ENCODE results near the gene SYNDIG1.

The SYNDIG1 gene

GRCh38 chr20:24698706-24699206 is 229.3 kb downstream of the SYNDIG1 start:
- Mint-ChIP-seq H3K36me3 (no peaks in the 10 kb centered on the region), H3K27ac (no peak overlapping the region), H3K9me3 (ENCODE audit: low read depth) (no peaks in the 10 kb centered on the region), H3K4me1 (ENCODE audit: low read depth) (no peaks in the 10 kb centered on the region), H3K27me3 (no peaks in the 10 kb centered on the region), H3K4me3 (no peak overlapping the region)

- H3K36me3 Mint-ChIP-seq = no peaks in the 10 kb centered on the region
- no peaks in the 10 kb centered on the region for H3K9me3 Mint-ChIP-seq (ENCODE audit: low read depth)
- H3K4me3 Mint-ChIP-seq = no peak overlapping the region
- no peaks in the 10 kb centered on the region for H3K27me3 Mint-ChIP-seq
- H3K27ac Mint-ChIP-seq = no peak overlapping the region
- no peaks in the 10 kb centered on the region for H3K4me1 Mint-ChIP-seq (ENCODE audit: low read depth)
These were observed 230.1 kb downstream of the SYNDIG1 start for GRCh38 chr20:24699321-24700165.

- Mint-ChIP-seq H3K27me3 (no peaks in the 10 kb centered on the region), H3K4me1 (ENCODE audit: low read depth) (no peaks in the 10 kb centered on the region), H3K9me3 (ENCODE audit: low read depth) (no peaks in the 10 kb centered on the region), H3K36me3 (no peaks in the 10 kb centered on the region), H3K4me3 (no peak overlapping the region), H3K27ac (no peak overlapping the region)
These were observed 230.9 kb downstream of the SYNDIG1 start for GRCh38 chr20:24700166-24700860.

GRCh38 chr20:24701027-24701426 is 231.6 kb downstream of the SYNDIG1 start:
- Mint-ChIP-seq H3K27ac (no peak overlapping the region), H3K36me3 (no peaks in the 10 kb centered on the region), H3K27me3 (no peaks in the 10 kb centered on the region), H3K4me1 (ENCODE audit: low read depth) (no peaks in the 10 kb centered on the region), H3K4me3 (no peak overlapping the region), H3K9me3 (ENCODE audit: low read depth) (no peaks in the 10 kb centered on the region)

GRCh38 chr20:24701668-24702067 is 232.2 kb downstream of the SYNDIG1 start:
- Mint-ChIP-seq H3K4me1 (ENCODE audit: low read depth) (no peaks in the 10 kb centered on the region), H3K27me3 (no peaks in the 10 kb centered on the region), H3K27ac (no peak overlapping the region), H3K36me3 (no peaks in the 10 kb centered on the region), H3K4me3 (no peak overlapping the region), H3K9me3 (ENCODE audit: low read depth) (no peaks in the 10 kb centered on the region)

- Mint-ChIP-seq H3K27me3 (no peaks in the 10 kb centered on the region), H3K36me3 (no peaks in the 10 kb centered on the region), H3K27ac (no peak overlapping the region), H3K4me3 (no peak overlapping the region), H3K4me1 (ENCODE audit: low read depth) (no peaks in the 10 kb centered on the region), H3K9me3 (ENCODE audit: low read depth) (no peaks in the 10 kb centered on the region)
These were observed 233.3 kb downstream of the SYNDIG1 start for GRCh38 chr20:24702501-24703283.

GRCh38 chr20:24703284-24703610 is 233.8 kb downstream of the SYNDIG1 start:
- Mint-ChIP-seq H3K27ac (no peak overlapping the region), H3K4me1 (ENCODE audit: low read depth) (no peaks in the 10 kb centered on the region), H3K27me3 (no peaks in the 10 kb centered on the region), H3K36me3 (no peaks in the 10 kb centered on the region), H3K4me3 (no peak overlapping the region), H3K9me3 (ENCODE audit: low read depth) (no peaks in the 10 kb centered on the region)

DNA sequence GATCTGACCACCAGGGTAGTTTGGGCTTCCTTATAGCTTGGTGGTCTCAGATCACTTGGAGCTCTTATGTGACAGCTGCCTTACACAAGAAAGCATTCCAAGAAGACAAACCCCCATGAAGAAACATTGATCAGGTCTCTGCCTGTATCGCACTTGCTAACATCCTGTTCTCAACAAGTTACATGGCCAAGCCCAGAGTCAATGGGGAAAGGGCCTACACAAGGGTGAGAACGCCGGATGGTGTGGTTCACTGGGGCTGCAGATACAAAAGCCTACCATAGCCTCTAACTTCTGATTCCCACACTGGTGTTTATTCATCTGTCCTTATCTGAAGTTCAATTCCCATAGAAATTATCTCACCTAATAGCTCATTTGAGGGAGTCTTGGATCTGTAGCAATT is 235.5 kb downstream of the SYNDIG1 start:
- Mint-ChIP-seq H3K36me3 (no peaks in the 10 kb centered on the region), H3K27ac (no peak overlapping the region), H3K27me3 (no peaks in the 10 kb centered on the region), H3K4me3 (no peak overlapping the region), H3K4me1 (ENCODE audit: low read depth) (no peaks in the 10 kb centered on the region), H3K9me3 (ENCODE audit: low read depth) (no peaks in the 10 kb centered on the region)

DNA sequence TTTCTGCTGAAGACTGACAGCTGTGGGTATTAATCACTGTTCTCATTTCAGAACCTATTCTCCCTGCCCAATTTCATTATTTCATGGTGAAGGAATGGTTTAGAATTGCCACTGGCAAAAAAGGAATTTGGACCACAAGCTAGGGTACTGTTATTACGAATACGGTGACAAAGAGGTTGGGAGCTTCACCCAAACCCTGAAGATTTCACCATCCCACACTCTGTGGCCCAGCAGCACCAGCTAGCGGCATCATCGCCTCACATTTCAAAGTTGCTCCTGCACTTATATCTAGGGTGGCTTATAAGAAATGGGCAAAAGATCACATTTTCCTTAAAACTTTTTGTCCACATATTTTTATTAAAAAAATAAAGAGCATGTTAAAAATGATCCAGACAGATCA is 236.1 kb downstream of the SYNDIG1 start:
- Mint-ChIP-seq H3K27ac (no peak overlapping the region), H3K4me3 (no peak overlapping the region), H3K27me3 (no peaks in the 10 kb centered on the region), H3K4me1 (ENCODE audit: low read depth) (no peaks in the 10 kb centered on the region), H3K9me3 (ENCODE audit: low read depth) (no peaks in the 10 kb centered on the region), H3K36me3 (no peaks in the 10 kb centered on the region)

DNA sequence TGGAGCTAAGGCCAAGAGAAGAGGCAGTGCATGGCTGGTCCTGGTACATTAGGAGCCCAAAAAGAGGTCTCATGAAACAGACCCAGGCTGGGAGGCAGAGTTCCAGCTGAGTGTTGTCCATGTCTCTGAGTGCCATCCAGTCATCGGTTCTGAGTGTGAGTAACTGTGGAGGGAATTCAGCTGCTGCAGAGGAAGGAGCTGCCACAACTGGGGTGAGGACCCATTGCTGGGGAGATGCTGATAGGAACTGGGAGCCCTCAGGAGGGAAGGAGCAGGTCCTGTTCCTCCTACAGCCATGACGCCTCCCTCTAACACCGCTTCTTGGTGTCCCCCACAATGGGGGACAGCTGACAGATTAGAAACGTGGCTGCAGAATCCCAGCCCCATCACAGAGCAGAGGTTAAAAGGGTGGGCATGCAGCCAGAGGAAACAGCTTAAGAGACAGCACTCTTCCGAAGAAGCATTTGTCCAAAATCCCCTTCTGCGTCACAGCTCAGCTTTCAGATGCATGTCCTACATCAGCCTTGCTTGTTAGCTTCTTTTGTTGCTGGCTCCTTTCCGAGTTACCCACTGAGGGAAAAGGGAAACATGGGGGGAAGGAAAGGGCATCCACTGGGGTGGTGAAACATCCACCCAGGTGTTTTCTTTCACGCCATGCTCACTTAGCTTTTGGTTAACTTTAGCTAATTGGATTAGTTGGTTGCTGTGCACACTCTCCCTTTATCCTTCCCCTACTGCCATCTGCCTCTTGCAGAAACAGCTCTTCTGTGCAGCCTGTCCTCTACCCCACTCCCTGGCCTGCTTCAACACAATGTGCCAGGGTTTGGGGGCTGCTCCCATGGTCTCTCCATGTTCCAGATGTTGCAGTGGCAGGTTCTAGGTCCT is 239.2 kb downstream of the SYNDIG1 start:
- no peak overlapping the region for H3K4me3 Mint-ChIP-seq
- no peak overlapping the region for H3K27ac Mint-ChIP-seq
- H3K4me1 Mint-ChIP-seq (ENCODE audit: low read depth) = no peaks in the 10 kb centered on the region
- H3K9me3 Mint-ChIP-seq (ENCODE audit: low read depth) = no peaks in the 10 kb centered on the region
- H3K36me3 Mint-ChIP-seq = peaks cover 2% of the 10 kb centered on the region
- peaks cover 2% of the 10 kb centered on the region for H3K27me3 Mint-ChIP-seq
